Measurements from ENCODE around the gene CDH10. TPM values are rescaled to one million over a fixed set of nuclear protein-coding genes. Genes with fewer than 3 reads are reported as not detected.

The CDH10 gene
- total RNA-seq, result 0.87 and 1.4 TPM in 2 replicates

GRCh38 chr5:24644761-24645160, at the start of gene CDH10:
Gene CDH10 (minus strand): TSS chr5:24644978. CDS start chr5:24593490, 51,488 bp downstream.

